SU-DHL-6 (cell line): Measurements from ENCODE around the gene PGGHG.

Source experiments
- H2AFZ ChIP-seq: fragments of 200-600 bp; sonication (generic); 2 replicates; pipeline ENCODE4 v1.6.1; 2014; ENCODE audit warnings: low read depth, mild to moderate bottlenecking, moderate library complexity, mixed read lengths, antibody characterized with exemption, low read length; ENCODE audit not compliant: severe bottlenecking
- H3F3A ChIP-seq: fragments of 200-600 bp; shearing (Covaris generic); 2 replicates; pipeline ENCODE4 v1.6.0; 2016; ENCODE audit warnings: antibody characterized with exemption, mild to moderate bottlenecking; ENCODE audit not compliant: insufficient read depth
- H3K27ac ChIP-seq: fragments of 200-600 bp; sonication (generic); 2 replicates; pipeline ENCODE4 v1.5.1; 2016; ENCODE audit warnings: low read depth, mild to moderate bottlenecking, low read length, moderate library complexity, mixed read lengths
- H3K27me3 ChIP-seq: fragments of 200-600 bp; sonication (generic), shearing (Covaris generic); 2 replicates; pipeline ENCODE4 v1.6.0; 2014; ENCODE audit warnings: mild to moderate bottlenecking, low read length
- H3K36me3 ChIP-seq: fragments of 200-600 bp; sonication (generic); 2 replicates; pipeline ENCODE4 v1.6.1; 2014; ENCODE audit warnings: mild to moderate bottlenecking, low read length, mixed read lengths
- H3K4me2 ChIP-seq: fragments of 300-600, 200-600 bp; shearing (Covaris generic), sonication (generic); 2 replicates; pipeline ENCODE4 v1.6.0; 2014; ENCODE audit warnings: low read length, low read depth, mild to moderate bottlenecking; ENCODE audit not compliant: poor library complexity, severe bottlenecking
- H3K4me3 ChIP-seq: fragments of 200-600 bp; sonication (generic); 2 replicates; pipeline ENCODE4 v1.5.1; 2014; ENCODE audit warnings: antibody characterized with exemption, low read length, mild to moderate bottlenecking, mixed read lengths; ENCODE audit not compliant: insufficient read depth, poor library complexity, severe bottlenecking
- H3K79me2 ChIP-seq: fragments of 200-600 bp; sonication (generic); 2 replicates; pipeline ENCODE4 v1.6.1; 2014; ENCODE audit warnings: mild to moderate bottlenecking, low read length, moderate library complexity; ENCODE audit not compliant: insufficient read depth
- H3K9ac ChIP-seq: fragments of 200-600 bp; sonication (generic); 2 replicates; pipeline ENCODE4 v1.7.0; 2014; ENCODE audit warnings: mild to moderate bottlenecking, low read length
- H3K9me2 ChIP-seq: fragments of 200-600 bp; sonication (generic); replicated peaks from 2 replicates; pipeline ENCODE4 v1.6.1; 2014; ENCODE audit warnings: low read length; ENCODE audit not compliant: insufficient read depth
- H3K9me3 ChIP-seq: fragments of 200-600 bp; sonication (generic); 2 replicates; pipeline ENCODE4 v1.6.1; 2014; ENCODE audit warnings: low read length, mixed read lengths; ENCODE audit not compliant: insufficient read depth
- H4K20me1 ChIP-seq: fragments of 200-600 bp; sonication (generic); 2 replicates; pipeline ENCODE4 v1.6.1; 2014; ENCODE audit warnings: low read depth, mild to moderate bottlenecking, antibody characterized with exemption, low read length, moderate library complexity, mixed read lengths
- CTCF ChIP-seq: fragments of 200-600 bp; sonication (generic); IDR thresholded peaks from one replicate; pipeline ENCODE4 v1.5.1; 2017; ENCODE audit warnings: antibody characterized with exemption, mild to moderate bottlenecking, low read length, moderate library complexity; ENCODE audit not compliant: insufficient read depth, poor library complexity, severe bottlenecking
- EZH2phosphoT487 ChIP-seq: fragments of 200-600 bp; sonication (generic), shearing (Covaris generic); conservative IDR thresholded peaks from 2 replicates; pipeline ENCODE4 v1.6.1; 2018; ENCODE audit warnings: mild to moderate bottlenecking, antibody characterized with exemption, low read length, moderate library complexity, mixed read lengths

Gene PGGHG

GRCh38 chr11:259413-259812 is 29.5 kb upstream of the PGGHG start:
- H3K27ac ChIP-seq, result no peak overlapping the region
- no peaks in the 10 kb centered on the region for H3K79me2 ChIP-seq
- peaks cover 10% of the 10 kb centered on the region for H3F3A ChIP-seq
- no peaks in the 10 kb centered on the region for H3K9me2 ChIP-seq
- H2AFZ ChIP-seq, result no peak overlapping the region
- H3K4me2 ChIP-seq, result no peak overlapping the region
- H3K36me3 ChIP-seq, result no peaks in the 10 kb centered on the region
- H3K9ac ChIP-seq, result no peak overlapping the region
- H3K27me3 ChIP-seq, result no peaks in the 10 kb centered on the region
- no peaks in the 10 kb centered on the region for H4K20me1 ChIP-seq
- no peak overlapping the region for H3K4me3 ChIP-seq
- TF ChIP-seq CTCF (no peak), EZH2phosphoT487 (no peak)
- H3K9me3 ChIP-seq, result no peaks in the 10 kb centered on the region

- no peaks in the 10 kb centered on the region for H3K27me3 ChIP-seq
- TF ChIP-seq EZH2phosphoT487, result no peak
- TF ChIP-seq CTCF, result no peak
- no peaks in the 10 kb centered on the region for H3K79me2 ChIP-seq
- H3K4me3 ChIP-seq, result no peak overlapping the region
- no peak overlapping the region for H2AFZ ChIP-seq
- H3K36me3 ChIP-seq, result no peaks in the 10 kb centered on the region
- H3K4me2 ChIP-seq, result peak overlapping the region; percentile 21
- H3K27ac ChIP-seq, result no peak overlapping the region
- H3K9ac ChIP-seq, result no peak overlapping the region
- no peaks in the 10 kb centered on the region for H3K9me2 ChIP-seq
- no peaks in the 10 kb centered on the region for H4K20me1 ChIP-seq
- H3F3A ChIP-seq, result peaks cover 13% of the 10 kb centered on the region
- H3K9me3 ChIP-seq, result no peaks in the 10 kb centered on the region
These were observed 27.3 kb upstream of the PGGHG start for GRCh38 chr11:261624-262023.

- Histone ChIP-seq H3F3A (peaks cover 42% of the 10 kb centered on the region), H3K4me3 (no peak overlapping the region), H3K9ac (no peak overlapping the region), H3K9me3 (no peaks in the 10 kb centered on the region), H3K9me2 (no peaks in the 10 kb centered on the region), H3K36me3 (no peaks in the 10 kb centered on the region), H3K4me2 (no peak overlapping the region), H4K20me1 (no peaks in the 10 kb centered on the region), H3K27ac (no peak overlapping the region), H2AFZ (no peak overlapping the region), H3K79me2 (no peaks in the 10 kb centered on the region), H3K27me3 (no peaks in the 10 kb centered on the region)
- TF ChIP-seq CTCF, result no peak
- no peak for TF ChIP-seq EZH2phosphoT487
These were observed 22.1 kb upstream of the PGGHG start for GRCh38 chr11:266676-267439.
